ENCODE measurements around the gene EEIG2.

- TF ChIP-seq ZNF384 (IDR thresholded peaks at IDR 0.05): no peak
- TF ChIP-seq TARDBP (IDR thresholded peaks at IDR 0.05): no peak
- no peak for TF ChIP-seq BHLHE40 (IDR thresholded peaks at IDR 0.05; ENCODE audit: borderline replicate concordance)
- TF ChIP-seq FOXM1 (IDR thresholded peaks at IDR 0.05; ENCODE audit: borderline replicate concordance): no peak
- TF ChIP-seq FOXK2 (IDR thresholded peaks at IDR 0.05): no peak
These were observed 35.6 kb downstream of the EEIG2 start for GRCh38 chr1:108595507-108595906.

All from HEK293T (cell line).